Measurements from ENCODE around the gene ACO2.
"Not testable (repeated sequence)": the region's sequence is repeated elsewhere in the genome, so short reads cannot be mapped to it uniquely, and the experiment has no call there.

The ACO2 gene

DNA sequence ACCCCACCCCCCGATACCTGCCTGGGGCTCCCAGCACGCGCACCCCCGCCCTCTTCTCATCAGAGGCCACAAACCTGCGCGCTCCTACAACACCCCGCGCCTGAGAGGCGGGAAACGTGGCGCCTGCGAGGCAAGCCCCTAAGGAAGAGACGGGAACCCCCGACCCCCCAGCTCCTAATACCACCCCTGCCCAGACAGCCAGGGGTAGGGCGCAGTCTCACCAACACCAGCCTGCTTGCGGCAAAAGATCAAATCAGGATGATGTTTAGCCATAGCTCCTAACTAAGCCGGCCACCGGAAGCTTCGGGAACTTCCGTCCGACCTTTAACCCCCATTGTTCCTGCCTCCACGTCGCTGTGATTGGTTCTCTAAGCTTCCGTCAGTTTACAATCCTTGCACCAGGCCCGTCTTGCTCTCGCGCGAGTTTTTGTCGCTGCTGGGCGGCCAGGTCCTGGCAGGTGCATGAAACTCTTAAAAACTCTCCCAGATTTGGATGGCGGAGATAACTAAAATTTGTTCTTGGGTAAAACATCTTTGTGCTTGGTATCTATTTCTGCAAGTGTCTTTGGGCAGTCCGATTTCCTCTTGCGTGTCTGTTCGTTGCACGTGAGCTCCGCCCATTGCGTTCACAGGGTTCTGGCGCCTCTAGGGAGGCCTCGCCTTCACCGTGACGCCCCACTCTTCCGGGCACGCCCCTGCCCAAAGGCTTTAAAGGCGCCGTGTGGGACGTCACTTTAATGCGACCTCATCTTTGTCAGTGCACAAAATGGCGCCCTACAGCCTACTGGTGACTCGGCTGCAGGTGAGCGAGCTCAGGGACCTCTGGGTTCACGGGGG, at the start of gene ACO2, which contains the start of gene PHF5A:
Gene ACO2, plus strand, starts transcription at position 737 of the 837 bp plus-strand sequence. Its CDS starts 30 bp downstream, at position 767.
Gene PHF5A, minus strand, starts transcription at position 312 of the 837 bp plus-strand sequence. Its CDS starts 39 bp downstream, at position 273.
- DNase-seq: peak; percentile 94

DNA sequence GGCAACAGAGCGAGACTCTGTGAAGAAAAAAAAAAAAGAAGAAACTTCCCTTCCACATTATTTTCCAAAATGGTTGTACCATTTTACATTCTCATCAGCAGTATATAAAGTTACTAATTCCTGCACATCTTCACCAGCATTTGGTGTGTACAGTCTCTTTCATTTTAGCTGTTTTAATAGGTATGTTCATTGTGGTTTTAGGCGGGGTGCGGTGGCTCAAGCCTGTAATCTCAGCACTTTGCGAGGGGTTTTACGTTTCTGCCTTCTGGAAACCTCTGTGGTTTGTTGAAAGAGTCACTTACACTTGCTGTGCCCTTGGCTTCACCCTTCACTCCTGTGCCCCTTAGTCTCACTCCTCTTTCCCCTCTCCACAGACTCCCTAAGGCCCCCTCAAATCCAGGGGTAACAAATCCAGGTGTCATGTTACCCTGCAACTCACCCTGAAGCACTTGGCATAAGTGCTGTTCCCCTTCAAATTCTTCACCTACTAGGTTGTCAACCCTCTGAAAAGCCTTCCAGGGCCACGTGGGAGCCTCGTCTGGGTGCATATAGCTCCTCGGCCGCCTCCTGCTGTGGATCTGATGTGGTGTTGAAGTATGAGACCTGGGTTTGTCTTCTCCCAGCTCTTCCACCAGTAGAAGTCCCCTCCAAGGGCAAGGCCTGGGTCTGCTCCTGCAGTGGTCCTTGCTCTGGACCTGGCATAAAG, 43.1 kb upstream of the ACO2 start:
- DNase-seq: no peak

DNA sequence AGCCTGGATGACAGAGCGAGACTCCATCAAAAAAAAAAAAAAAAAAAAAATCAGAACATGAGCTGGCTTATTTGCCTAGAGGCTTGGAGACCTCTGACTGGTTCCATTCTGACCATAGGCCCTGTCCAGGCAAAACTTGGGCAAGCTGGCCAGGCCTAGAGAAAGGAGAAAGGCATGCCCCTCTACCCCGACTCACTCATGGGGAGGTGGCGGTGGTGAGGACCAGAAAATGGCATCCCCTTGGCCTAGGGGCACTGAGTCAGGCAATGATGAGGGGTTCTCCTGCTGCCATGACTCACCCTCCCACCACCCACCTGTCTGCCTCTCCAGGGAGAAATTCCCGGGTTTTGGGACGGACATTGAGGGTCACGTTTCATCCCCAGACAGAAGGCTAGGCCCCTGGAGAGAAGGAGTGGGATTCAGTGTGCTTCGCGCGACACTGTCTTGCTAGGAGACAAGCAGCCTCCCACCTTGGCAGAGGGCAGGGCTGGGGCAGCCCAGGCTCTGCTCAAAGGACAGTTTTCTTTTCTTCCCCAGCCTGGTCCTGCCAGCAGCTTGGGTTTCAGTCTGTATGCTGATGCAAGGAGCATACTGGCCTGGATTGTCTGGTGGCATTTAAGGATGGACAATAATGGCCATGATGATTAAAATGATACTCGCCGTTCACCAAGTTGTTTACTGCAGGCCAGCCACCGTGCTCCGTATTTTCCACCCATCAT, 39.5 kb upstream of the ACO2 start:
- no peak for DNase-seq

DNA sequence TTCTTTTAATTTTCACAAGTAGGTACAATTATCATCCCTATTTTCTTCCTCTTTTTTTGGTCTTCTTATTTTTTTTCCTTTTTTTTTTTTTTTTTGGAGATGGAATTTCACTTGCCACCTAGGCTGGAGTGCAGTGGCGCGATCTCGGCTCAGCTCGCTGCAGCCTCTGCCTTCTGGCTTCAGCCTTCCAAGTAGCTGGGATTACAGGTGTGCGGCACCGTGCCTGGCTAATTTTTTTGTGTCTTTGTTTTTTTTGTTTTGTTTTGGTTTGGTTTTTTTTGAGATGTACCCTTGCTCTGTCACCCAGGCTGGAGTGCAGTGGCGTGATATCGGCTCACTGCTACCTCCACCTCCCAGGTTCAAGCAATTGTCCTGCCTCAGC, 39.0 kb upstream of the ACO2 start:
- no peak for DNase-seq

DNA sequence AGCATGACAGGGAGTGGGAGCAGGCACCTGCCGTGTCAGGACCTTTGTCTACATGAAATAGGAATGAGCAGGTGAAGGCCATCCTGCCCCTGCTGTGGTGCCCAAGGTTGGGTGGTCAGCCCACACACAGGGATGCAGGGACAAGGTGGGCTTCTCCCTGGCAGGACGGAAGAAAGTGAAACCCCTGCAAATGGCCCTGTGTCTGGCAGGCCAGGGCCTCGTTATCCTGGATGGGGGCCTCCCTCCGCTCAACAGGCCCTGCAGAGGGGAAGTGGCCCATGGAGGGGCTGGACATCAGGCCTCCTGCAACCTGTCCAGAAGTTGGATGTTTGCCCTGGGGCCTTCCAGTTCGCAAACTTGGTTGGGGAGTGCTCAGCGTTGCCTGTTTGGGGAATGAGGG, 37.3 kb upstream of the ACO2 start:
- no peak for DNase-seq

DNA sequence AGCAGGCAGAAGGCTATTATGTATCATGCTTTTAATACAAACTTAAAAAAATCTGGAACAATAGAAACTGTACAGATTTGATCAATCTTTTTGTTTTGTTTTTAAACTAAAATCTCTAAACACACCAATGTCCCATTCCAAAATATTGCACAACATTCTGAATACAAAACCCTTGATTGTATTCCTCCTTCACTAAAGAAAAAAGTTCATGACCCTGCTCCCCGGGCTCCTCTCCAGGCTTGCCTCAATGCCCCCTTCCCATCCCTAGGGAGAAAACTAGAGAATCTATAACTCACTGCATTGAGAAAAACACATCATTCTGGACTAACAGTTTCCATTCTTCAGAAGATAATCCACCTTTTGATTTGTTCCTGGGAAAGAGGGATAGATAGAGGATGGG, 35.4 kb upstream of the ACO2 start:
- DNase-seq: not testable (repeated sequence)

DNA sequence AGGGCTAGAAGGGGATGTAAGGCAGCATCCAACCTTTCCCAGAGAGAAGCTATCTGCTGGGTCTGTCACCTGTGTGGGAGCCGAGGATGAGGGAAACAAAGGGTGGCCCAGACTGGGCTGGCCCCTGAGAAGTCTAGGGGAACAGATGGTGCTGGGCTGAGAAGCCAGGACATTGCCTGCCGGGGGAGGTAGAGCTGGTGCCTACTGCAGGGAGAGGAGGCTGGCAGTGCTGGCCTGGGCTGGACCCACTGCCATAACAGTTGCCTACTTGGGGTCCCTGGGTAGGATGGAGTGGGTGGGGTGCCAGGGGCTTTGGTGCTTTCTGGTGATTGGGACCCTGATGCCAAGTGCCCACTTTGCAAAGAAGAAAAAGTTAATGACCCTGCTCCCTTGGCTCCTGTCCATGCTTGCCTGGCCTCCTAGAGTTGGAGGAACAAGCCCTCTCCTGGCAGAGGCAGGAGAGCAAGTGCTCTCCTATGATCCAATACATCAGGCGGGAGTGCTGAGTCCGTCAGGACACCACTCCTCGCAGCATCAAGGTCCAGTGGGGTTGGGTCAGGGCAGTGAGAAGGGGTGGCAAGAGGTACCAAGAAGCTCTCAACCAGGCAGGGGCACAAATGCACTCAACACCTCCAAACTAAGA, 34.4 kb upstream of the ACO2 start:
- not testable (repeated sequence) for DNase-seq

DNA sequence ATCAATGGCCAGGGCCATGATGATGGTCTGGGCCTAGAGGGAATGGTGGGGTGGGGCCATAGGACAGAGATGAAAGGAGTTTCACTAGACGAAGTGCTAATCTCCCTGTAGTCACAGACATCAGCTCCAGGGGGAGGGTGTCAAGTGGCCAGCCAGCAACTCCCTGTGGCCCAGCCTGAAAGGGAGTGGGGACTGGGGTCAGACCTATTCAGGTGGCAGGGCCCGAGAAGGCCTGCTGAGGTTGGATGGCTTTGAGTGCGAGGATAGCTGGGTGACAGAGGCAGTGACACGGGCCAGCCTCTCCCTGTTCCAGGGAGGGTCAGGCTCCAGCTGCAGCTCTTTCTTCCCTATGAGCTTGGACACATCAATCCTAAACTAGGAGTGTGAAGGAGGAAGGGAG, 33.4 kb upstream of the ACO2 start:
- DNase-seq: no peak

DNA sequence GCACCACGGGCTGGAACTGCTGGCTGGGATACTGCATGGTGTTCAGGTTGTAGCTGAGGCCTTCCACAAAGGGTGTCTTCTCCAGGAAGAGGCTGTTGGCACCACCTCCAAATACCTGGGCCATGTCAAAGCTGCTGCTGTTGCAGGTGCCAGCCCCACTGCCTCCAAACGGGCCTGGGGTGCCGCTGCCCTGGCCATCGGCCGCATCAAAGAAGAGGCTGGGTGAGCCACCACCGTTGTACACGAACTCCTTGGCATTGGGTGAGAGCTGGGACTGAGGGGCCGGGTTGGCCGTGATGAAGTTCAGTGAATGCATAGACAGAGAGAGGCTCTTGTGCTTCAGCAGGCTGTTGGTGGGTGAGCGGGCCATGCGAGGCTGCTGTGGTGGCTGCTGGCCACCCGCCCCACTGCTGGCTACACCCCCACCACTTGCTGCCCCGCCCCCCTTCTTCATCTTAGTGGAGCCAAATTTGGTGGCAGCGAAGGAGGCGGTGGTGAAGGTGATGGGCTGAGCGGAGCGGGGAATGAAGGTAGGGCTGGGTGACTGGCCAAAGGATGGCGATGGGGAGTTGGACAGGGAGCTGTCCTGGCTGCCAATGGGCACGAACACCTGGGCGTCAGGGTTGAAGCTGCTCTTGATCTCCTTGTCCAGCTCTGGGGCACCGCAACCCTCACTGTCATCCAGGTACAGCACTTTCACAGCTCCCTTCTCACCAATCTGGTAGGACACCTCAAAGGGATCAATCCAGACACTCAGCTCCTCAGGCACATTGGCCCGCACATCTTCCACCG, 32.4 kb upstream of the ACO2 start:
- no peak for DNase-seq

DNA sequence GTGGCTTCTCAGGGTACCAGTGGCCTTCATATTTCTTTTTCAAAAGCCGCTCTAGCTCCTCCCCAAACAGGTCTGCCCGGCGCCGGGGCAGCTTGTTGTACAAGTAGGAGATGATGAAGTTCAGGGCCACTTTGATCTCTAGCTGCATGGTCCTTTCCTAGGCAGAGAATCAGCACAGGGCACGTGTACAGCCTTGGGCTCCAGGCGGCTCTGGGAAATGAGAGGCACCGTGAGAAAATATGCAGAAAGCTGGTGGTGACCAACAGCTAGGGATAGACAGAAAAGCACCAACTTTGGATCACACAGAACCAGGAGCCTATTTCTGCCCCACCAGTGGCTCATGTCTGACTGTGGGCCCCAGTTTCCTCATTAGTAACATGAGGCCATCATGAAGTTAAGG, 31.7 kb upstream of the ACO2 start:
- DNase-seq: no peak

DNA sequence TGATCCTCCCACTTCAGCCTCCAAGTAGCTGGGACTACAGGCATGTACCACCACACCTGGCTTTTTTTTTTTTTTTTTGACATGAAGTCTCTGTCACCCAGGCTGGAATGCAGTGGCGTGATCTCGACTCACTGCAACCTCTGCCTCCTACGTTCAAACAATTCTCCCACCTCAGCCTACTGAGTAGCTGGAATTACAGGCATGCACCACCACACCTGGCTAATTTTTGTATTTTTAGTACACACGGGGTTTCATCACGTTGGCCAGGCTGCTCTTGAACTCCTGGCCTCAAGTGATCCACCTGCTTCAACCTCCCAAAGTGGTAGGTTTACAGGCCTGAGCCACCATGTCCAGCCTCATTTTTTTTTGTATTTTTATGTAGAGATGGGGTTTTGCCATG, 28.4 kb upstream of the ACO2 start:
- DNase-seq: not testable (repeated sequence)

DNA sequence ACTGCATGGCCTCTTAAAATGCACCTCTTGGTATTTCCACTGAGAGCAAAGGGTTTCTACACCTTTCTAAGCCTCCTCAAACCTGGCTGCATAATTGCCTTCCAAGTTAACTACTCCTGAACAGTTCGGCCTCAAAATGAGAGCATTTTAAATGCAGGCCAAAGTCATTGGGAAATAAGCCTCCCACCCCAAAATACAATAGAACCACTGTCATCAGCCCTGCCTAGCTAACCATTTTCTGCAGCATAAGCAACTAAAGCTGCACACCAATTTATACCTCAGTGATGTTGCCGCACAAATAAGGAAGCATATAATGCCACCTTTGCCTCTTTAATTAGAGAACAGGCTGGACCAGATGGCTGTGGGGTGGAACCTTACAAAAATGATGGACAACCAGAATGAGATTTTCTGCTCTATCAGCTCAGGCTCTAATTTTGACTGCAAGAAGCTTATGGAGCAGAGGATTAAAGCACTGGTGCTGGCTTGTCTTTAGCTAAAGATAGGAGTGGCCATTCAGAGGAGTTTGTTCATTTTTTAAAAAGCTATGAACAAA, 26.6 kb upstream of the ACO2 start:
- DNase-seq: no peak

DNA sequence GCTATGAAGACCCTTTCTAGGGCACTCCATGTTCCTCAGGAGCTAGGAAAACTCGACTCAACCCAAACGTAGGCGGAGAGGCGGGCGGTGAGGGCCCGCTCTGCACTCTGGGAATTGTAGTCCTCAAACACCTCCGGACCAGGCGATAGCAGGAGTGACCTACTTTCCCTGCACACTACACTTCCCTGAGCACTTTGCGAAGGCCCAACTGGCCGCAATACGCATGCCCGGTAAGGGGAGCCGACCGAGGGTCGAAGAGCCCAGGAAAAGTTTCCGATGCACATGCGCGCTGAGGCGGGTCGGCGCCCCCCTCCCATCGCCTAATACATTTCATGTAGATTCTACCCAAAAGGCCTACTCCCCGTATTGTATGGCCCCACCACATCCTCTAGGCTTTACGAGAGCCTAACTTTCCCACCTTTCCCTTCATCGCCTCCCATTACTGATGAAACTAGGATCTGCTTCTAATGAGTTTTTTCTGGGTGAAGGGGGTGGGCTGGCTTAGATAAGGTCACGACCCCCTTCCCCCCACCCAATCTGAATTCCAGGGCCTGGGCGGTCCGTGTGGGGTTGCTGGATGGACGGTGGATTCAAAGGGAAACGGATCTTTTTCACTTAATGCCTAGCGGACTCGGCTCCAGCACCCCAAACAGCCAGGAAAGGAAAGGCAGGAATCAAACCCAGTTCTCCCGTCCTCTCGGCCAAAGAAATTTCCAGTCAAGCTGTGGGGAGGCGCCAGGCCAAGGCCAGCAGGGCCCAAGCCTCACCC, 24.4 kb upstream of the ACO2 start:
- DNase-seq: peak; percentile 60

DNA sequence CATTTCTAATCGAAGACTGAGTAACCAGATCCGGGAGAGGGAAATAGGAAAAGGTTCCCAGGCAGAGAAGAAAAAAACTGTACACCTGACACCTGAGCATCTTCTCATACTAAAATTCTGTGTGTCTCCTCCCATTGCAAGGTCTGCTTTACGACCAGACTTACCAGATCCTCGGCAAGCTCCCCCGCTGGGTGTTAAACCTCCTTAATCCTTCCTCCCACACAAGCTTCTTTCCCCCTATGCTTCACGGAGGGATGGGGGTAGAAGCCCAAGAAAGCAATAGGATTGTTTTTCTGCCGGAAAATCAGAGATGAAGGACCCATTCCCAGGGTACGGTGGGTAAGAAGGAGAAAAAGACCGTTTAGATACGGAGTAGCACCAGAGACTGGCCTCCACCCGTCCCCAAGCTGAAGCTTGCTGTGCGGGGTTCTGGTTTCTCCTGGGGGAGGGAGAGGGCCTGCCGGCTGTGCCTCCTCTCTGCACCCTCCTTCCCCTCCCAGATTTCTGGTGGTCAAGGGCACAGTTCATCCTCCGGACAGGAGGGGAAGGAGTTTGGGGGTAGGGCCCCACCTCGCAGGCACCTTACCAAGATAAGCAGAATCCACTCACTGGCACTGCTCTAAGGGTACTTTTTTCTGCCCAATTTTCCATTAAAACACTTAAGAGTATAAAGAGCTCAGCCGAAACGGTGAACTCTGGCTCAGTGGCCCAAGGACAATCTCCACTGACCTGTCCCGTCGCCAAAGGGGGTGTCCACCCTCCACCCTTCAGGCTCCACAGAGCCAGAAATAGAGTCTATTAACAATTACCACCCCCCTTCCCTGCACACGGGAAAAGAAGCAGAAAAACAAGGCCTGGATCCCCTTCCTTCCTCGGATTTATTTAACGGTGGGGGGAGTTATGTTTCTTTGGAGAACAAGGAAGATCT, 23.5 kb upstream of the ACO2 start:
- peak; percentile 9 for DNase-seq

DNA sequence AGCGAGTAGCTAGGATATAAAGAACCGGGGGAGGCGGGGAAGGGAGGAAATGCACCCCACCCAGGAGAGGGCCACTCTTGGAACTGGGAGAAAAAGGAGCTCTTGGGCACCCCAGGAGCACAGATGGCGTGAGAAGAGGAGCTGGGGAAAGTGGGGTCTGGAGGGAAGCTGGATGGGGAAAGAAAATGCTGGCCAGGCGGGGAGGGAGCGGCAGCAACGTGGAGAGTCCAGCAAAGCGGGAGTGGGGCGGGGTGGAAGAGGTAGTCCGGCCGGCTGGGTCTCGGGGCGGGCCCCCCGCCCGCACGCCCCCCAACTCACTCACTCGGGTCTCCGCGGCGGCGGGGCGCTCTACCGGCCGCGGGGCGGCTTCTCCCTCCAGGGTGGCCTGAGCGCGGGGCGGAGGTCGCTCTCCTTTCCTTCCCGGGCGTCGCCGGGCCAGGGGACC, 22.8 kb upstream of the ACO2 start:
- no peak for DNase-seq

DNA sequence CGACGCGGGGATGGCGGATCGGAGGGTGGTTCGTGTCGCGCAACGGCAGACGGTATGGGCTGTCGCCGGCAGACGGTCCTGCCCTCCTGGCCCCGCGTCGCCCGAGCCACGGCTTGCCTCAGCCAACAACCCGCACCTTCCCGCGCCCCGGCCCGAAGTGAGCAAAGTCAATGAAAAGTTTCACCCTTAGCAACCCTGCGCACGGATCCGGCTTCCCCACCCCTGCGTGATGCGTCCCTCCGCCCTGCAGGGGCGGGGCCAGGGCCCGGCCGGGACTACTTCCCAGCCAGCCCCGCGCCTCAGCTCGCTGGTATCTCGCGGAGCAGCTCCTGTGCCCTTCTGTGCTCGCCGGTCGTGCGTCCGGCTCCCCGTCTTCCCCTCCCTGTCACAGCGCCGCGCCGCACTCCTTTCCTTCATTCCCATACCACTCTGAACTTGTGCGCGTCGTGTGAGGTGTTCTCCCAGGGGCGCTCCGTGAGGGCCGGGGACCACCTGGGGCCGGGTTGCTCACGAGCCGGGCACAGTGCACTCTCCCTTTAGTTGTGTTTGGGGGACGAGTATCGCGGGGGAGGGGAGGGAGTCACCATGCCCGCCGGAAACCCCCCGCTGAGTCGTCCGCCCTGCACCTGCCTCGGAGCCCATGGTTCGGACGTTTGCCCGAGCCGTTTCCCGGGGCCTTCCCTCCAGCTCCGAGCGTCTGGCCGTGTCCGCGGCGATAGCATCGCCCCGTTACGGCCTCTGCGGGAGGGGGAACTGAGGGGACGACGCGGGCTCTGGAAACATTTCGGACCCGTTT, 22.1 kb upstream of the ACO2 start, which contains the start of gene TOB2:
Gene TOB2, minus strand, starts transcription at position 163 of the 796 bp plus-strand sequence. CDS start 9,456 bp downstream, outside the sequence.
- DNase-seq: peak; percentile 76

DNA sequence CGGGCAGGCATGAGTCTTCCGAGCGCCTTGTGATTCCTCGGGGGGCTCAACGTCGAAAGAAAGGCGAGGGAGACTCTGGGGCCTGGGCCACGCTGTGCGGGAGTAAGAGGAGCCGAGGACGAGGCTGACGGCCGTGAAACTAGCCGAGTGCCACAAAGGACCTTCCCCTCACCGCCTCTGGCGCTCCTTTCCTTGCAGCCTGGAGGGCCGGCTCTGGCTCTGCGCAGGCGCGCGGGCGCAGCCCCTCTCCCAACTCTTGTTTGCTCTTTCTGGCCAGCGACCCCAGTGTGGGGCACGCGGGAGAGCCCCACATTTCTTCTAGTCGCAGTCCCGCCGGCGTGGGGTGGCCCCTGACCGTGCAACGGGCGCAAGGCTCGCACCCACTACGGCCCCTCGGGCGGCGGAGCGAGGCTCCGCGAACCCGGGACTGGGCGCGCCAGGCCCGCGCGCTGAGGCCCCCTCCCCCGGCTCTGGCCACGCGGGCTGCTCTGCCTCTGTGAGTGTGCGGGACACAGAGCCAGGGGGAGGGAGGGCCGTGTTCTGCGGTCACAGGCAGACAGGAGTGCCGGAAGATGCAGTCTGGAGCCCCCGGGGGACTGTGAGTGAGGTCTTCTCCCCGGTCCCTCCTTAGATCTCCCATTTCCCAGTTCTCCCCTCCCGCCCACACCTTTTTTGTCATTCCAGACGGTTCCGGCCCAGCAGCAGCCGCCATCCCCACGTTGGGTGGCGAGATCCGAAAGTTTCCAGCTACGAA, 21.3 kb upstream of the ACO2 start:
- no peak for DNase-seq
